Frontal cortex (tissue), 4 donors: Measurements from ENCODE around the gene USF3. TPM values are rescaled to one million over a fixed set of nuclear protein-coding genes. Genes with fewer than 3 reads are reported as not detected.

Source experiments
- DNase-seq, 2 donors: peaks; one replicate each; pipeline ENCODE4 v3.0.0; 2012; ENCODE audit warnings: low spot score in 2 of 2
- FAIRE-seq: peaks from 2 replicates; lab custom pipeline; 2012; peaks lifted over from hg19 to GRCh38; lab: Jason Lieb, UNC
- total RNA-seq: library from RNA; depleted of rRNA; stranded (reverse); fragments of >200 nt; gene quantifications from one replicate; pipeline ENCODE4 v1.2.3, GENCODE V29; 2014
- donor health status: control.
- donor health status: control.
- donor health status: control.

USF3 gene
- total RNA-seq, 1 donor from 2014 or later: 13.5 TPM

DNA sequence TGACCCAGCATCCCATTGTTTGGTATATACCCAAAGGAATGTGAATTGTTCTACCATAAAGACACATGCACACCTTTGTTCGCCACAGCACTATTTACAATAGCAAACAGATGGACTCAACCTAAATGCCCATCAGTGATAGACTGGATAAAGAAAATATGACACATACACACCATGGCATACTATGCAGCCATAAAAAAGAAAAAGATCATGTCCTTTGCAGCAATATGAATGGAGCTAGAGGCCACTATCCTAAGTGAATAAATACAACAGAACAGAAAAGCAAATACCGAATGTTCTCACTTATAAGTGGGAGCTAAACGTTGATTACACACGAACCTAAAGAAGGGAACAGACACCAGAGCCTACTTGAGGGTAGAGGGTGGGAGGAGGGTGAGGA lies 11.4 kb upstream of the USF3 start:
- DNase-seq: no peak
- no peak for FAIRE-seq

DNA sequence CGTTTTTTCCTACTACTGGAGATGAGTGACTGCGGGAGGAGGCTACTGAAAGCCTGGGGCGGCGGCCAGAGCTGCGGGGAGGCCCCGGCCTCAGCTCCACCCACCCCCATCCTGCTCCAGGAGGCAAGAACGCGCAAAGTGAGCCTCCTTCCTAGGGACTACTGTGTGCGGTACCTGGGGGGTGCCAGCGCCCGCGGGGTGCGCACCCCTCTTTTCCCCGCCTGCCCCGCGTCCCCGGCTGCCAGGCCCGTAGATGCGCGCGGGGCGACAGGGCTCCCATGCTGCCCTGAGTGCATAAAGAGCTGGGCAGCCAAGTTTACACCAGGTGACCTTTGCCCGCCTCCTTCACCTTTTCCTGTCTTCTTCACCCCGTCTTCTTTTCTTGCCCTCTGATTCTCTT lies 2.5 kb upstream of the USF3 start:
- DNase-seq: peak in 1 of 2 donors; percentile 7

DNA sequence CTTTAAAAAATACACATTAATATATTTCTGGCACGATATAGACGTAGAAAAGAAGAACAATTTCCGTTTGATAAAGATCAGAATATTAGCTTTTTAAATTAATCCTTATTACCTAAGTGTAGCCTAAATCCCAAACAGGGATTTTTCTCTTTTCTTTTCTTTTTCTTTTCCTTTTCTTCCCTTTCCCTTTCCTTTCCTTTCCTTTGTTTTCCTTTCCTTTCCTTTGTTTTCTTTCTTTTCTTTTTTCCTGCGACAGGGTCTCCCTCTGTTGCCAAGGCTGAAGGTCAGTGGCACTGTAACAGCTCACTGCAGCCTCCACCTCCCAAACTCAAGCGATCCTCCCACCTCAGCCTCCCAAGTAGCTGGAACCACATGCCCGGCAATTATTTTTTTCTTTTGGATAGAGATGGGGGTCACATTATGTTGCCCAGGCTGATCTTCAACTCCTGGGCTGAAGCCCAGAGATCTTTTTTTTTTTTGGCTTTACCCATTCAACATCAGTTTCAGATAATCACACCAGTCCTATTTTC lies 1.8 kb upstream of the USF3 start:
- FAIRE-seq (no peak), DNase-seq (no peak)

More for the DNA sequence above, 2.5 kb upstream of the USF3 start:
- FAIRE-seq: no peak

DNA sequence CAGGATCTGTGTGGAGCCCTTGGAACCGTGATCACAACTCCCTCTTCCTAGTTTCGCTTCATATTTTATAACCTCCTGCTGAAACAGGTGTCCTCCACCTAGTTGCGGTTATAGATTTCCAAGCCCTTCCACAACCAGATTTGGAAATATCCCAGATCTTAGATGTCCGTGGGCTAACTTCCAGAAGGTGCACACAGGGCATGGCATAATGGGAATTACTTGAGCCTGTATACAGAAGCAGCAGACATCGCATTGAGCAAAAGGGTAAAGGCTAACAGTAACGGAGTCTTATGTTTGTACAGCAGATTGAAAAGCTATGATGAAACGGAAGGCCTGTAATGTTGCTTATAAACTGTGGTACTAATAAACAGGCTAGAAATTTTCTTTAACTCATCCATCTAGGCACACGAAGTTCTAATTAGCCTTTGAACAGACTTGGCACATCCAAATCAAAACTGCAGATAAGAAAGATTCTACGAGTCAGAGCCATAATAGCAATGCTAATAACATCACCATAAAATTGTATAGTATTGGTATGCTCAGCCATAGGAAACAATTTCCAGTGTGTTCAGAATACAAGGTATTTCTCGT lies 1.2 kb upstream of the USF3 start:
- DNase-seq (peak; percentile 12 to 42), FAIRE-seq (no peak)

DNA sequence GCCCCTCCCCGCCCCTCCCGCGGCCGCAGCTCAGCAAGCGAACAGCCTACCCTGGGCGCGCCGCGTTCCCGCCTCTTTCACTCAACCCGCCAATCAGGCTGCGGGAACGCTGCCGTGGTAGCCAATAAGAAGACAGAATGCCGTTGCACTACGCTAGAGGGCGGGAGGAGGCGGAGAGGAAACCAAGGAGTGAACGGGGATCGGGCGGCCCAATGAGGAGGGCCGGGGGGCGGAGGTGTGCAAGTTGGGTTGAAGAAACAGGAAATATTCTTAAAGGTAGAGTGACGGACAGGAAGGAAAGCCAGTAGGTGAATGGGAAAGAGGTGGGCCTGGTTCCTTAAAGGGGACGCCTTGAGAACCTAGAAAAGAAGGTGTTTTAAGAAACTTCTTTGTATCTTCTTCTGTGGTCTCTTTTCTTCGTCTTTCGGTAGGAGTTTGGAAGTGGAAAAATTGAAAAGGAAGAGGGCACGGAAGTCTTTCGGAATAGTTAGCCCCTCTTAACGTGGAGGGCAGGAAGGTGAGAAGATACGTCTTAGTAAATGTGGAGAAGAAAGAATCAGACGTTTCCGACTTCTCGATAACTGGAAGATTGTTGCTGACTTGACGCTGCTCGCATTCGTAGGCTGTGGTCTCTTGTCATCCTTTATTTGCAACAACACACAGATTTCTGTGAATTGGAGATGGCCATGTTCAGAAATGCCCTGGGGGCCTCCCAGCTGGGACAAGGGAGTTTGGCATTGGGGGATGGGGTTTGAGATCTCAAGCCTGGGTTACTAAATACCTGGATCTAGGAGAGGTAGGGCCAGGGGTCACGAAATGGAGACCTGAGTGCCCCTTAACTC lies 437 bp upstream of the USF3 start:
- peak; percentile 96 for FAIRE-seq

DNA sequence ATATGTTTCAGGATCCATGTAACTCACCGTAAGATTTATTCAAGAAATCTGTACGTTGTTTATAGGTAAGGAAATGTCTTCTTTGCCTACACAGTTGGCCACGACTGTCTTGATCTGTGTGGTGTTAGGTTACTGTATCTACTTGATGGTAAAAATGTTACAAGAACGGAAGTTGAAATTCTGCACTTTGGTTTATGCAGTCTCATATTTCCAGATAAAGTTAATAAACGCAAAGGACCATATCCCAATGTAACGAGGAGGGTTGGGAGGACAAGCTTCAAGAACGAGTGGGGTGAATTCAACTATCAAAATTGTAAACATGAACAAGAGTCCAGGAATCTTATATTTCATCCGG lies 1.0 kb downstream of the USF3 start:
- DNase-seq (peak in 1 of 2 donors; percentile 3), FAIRE-seq (no peak)

More for the DNA sequence above, 437 bp upstream of the USF3 start:
- DNase-seq: peak; percentile 98 to 99

DNA sequence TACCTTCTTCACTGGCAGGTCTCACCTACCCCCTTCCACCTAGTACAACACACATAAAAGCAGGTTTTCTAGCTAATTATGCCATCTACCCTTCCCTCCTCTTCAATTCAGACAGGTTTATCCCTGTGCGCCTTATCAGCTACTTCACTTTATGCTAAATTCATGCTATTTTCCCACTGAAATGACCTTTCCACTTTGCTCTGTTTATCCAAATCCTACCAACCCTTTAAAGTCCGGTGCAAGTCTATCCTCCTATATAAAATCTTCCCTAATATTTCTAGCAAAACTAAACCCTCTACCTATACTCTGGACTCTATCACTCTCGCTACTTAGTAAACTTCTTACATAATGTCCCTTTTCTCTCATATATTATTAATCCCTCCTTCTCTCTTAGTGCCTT lies 6.0 kb downstream of the USF3 start:
- FAIRE-seq: no peak
- DNase-seq: no peak

DNA sequence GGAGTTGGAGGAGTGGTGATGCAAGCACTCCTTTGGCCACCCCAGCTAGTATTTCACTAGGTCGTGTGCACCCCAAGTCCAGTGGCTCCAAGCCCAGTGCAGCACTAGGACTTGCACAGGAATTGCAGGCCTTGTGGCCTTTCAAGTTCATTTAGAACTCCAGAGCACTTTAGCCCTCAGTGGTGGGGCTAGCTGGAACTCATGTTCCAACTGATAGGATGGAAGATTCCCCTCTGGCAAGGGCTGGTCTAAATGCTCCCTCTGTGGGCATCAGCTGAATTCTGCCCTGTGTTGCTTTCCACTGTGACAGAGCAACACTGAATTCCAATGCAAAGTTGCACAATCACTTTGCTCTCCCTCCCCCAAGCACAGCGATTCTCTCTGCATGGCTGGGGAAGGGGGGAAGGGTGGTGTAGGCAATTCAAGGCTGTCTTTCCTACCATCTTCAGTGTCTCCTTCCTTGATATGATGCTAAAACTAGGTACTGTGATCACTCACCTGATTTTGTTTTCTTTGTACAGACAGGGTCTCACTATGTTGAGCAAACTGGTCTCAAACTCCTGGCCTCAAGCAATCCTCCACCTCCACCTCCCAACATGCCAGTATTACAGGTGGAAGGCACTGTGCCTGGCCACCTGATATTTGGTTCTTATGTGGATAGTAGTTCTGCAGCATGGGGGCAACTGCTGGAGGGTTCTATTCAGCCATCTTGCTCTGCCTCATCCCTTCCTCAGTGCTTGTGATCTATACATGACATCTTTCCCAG lies 10.3 kb downstream of the USF3 start:
- FAIRE-seq (no peak), DNase-seq (no peak)

DNA sequence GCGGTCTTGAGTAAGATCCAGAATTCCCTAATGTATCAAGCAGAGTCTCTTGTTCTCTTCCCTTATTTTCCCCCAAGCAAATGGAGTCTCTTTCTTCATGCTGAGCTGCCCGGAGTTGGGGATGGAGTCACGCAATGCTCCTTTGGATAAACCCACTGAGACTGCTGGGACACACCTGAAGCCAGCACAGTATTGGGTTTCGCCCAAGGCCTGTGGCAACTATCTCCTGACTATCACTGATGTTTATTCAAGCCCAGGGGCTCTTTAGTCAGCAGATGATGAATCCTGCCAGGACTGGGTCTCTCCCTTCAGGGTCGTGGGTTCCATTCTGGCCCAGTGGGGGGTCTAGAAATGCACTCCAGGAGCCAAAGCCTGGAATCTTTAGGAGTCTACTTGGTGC lies 11.3 kb downstream of the USF3 start:
- DNase-seq (no peak), FAIRE-seq (no peak)

DNA sequence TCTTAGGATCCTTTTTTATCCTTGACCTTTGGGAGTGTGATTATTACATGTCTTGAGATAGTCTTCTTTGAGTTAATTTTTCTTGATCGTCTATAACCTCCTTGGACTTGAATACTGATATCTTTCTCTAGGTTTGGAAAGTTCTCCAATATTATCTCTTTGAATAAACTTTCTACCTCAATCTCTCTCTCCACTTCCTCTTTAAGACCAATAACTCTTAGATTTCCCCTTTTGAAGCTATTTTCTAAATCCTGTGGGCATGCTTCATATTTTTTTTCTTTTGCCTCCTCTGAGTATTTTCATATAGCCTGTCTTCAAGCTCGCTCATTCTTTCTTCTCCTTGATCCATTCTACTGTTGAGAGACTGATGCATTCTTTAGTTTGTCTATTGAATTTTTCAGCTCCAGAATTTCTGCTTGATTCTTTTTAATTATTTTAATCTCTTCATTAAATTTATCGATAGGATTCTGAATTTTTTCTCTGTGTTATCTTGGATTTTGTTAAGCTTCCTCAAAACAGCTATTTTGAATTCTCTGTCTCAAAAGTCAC lies 12.1 kb downstream of the USF3 start:
- DNase-seq (no peak), FAIRE-seq (no peak)

DNA sequence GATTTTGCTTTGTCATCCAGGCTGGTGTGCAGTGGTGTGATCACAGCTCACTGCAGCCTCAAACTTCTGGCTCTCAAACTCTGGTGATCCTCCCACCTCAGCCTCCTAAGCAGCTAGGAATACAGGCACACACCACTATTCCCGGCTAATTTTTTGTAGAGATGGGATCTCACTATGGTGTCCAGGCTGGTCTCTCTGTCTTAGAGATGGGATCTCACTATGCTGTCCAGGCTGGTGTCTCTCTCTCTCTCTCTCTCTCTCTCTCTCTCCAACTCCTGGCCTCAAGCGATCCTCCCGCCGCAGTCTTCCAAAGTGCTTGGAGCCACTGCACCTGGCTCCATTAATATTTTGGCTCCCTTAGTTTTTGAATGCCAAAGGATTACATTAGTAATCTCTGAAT lies 17.7 kb downstream of the USF3 start:
- DNase-seq: no peak
- FAIRE-seq: no peak

DNA sequence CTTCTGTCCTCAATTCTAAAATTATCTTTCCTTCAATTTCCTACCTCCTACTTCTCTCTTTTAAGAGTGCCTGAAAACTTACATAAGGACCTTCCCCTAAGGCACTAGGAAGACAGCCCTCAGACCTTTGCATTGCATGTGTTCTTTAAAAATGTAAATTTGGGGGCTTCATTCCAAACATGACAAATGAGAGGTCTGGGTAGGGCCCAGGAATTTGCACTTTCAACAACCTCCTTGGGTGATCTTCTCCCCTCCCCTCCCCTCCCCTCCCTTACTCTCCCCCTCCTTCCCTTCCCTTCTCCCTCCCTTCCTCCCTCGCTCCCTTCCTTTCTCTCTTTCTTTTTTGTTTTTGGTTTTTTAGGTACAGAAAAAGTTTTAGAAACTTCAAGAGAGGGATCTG lies 18.7 kb downstream of the USF3 start:
- DNase-seq (no peak), FAIRE-seq (no peak)

DNA sequence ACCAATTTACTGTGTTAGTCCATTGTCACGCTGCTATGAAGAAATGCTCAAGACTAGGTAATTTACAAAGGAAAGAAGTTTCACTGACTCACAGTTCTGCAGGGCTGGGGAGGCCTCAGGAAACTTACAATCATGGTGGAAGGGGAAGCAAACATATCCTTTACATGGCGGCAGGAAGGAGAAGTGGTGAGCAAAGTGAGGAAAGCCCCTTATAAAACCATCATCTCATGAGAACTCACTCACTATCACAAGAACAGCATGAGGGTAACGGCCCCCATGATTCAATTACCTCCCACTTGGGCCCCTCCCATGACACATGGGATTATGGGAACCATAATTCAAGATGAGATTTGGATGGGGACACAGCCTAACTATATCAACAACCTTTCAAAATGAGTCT lies 20.2 kb downstream of the USF3 start:
- no peak for FAIRE-seq

DNA sequence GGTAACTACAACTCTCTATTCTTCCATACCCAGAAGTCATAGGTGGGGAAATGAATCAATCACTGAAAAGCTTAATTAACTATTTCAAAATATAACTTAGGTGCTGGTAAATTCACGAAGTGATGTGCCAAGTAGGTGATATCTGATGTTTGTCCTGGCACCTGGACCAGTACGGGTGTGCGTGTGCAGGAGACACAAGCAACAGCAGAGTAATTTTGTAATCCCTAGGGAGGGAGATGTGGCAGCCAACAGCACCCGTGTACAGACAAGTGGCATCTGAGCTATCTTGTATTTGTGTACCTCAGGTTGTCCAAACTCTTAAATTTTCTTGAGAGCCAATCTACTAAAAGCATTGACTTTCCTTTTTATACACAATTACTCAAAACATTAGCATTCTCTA lies 22.8 kb downstream of the USF3 start:
- FAIRE-seq (no peak), DNase-seq (no peak)

More for the DNA sequence above, 20.2 kb downstream of the USF3 start:
- DNase-seq: no peak

DNA sequence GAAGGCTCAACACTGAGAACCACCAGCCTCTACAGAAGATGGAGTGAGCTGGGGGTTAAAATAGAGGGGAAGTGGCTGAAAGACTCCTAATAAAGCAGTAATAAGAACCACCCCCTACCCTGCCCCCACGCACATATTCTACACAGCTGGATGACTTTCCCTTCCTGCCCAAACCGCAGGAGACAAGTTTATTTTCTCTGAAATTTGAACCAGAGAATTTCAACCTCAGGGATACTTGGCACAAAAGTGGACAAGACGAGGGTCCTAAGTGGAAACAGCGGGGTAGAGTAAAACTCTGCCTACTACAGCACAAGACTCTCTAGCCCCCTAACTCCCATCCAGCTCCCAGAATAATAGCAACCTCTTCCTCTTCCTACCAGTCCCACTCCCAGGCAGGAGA lies 28.4 kb downstream of the USF3 start:
- no peak for FAIRE-seq

DNA sequence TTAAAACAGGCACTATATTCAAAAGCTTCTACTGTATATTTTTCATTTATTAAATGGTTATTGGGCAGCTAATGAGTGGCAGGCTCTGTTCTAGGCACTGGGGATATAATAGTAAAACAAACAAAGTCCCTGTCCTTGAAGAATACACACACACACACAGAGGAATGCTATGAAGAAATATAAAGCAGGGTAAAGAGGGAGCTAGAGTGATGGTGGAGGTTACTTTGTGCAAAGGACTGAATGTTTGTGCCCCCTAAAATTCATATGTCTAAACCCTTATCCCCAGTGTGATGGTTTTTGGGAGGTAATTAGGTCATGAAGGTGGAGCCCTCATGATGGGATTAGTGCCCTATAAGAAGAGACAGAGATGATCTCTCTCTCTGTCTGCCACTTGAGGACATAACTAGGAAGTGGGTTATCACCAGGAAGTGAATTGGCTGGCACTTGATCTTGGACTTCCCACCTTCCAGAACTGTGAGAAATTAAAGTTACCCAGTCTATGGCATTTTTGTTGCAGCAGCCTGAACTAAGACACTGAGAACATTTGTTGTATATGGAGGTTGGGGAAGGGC lies 31.8 kb downstream of the USF3 start:
- FAIRE-seq (no peak), DNase-seq (no peak)

More for the DNA sequence above, 28.4 kb downstream of the USF3 start:
- DNase-seq: no peak

DNA sequence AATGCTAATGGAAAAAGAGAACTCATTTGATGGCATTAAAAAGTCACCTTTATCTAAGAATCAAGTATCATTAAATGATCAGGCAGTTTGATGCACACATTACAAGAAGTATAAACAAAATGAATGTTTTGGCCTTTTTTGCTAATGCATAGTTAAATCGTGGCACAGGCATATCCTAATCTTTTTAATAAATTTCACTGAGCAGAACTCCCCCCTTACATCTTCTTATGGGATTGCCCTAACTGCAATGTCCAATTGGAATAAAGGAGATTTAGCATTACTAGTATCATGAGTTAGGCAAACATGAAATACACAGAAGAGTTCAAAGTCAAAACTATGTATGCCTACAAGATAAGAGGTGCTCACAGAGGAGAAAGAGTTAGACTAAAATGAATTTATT lies 32.7 kb downstream of the USF3 start:
- no peak for DNase-seq
- no peak for FAIRE-seq

DNA sequence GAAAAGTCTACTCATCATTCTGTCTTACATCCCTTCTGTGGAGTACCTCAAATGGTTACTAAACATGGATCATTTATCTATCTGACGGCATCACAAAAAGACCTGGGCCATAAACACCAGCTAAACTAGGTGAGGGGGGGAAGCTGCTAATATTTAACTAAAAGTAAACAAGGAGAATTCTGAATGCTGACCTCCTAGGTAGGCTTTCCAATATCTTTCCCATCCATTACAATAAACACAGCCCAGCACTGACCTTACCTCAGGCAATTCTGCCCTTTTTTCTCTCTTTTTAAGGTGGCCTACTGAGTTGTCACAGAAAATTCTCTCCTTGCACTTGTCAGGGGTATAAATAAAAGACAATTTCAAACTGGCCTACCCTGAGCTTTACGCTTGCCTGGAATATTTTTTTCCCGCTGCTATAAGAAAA lies 33.1 kb downstream of the USF3 start:
- no peak for FAIRE-seq
- no peak for DNase-seq

DNA sequence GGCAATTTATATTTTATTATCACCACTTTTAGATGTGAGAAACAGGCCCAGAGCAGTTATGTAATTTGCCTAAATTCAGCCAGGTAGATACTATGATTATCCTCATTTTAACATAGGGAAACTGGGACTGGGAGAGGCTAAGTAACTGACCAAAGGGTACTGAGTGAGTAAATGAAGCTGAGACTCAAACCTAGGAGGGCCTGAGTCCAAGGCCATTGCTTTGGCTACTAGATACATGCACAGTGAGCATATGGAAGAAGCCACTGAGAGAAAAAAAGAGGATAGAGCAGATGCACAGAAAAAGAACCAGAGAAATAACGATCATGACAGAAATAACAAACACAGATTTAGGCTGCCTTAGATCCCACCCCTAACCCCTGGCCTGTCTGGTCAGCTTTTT lies 33.6 kb downstream of the USF3 start:
- FAIRE-seq (no peak), DNase-seq (no peak)

DNA sequence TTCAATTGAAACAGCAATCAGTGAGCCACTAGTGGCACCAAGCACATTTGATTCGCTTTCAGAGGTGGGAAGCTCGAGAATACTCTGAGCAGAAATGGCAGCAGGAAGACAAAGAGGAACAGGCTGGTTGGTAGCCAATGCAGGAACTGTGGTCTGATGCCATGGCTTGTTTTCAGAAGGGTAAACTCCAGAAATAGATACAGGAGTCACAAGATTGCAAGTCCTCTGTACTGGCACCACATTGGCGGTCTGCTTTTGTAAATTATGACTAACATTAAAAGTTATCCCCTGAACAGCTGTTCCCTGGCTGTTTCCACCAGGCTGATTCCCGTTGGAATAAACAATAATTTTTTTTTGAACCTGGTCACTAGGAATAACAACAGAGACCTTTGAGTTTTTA lies 35.5 kb downstream of the USF3 start:
- FAIRE-seq: no peak
- DNase-seq: no peak
